ENCODE results near the gene DLGAP4.

DNA sequence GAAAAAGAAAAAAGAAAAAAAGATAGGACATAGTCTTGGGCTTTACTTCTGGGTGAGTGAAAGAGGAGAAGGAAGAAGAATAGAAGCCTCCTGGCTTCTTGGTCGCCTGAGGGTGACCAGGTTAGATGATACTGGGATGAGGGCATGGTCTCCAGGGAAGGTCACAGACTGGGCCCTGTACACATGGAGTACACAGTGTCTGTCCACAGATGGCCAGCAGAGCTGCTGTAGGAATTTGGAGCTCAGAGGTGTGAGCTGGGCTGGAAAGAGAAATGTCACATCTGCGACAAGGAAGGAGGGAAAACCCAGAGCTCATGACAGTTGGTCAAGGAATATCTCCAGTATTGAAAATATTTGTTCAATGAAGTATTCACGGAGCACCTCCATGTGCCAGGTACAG lies 56.1 kb downstream of the DLGAP4 start:
- TF ChIP-seq EZH2 (IDR thresholded peaks at IDR 0.05; ENCODE audit: borderline replicate concordance, low read depth, low read length, poor library complexity, severe bottlenecking) = no peak
- TF ChIP-seq, protein P1, sequence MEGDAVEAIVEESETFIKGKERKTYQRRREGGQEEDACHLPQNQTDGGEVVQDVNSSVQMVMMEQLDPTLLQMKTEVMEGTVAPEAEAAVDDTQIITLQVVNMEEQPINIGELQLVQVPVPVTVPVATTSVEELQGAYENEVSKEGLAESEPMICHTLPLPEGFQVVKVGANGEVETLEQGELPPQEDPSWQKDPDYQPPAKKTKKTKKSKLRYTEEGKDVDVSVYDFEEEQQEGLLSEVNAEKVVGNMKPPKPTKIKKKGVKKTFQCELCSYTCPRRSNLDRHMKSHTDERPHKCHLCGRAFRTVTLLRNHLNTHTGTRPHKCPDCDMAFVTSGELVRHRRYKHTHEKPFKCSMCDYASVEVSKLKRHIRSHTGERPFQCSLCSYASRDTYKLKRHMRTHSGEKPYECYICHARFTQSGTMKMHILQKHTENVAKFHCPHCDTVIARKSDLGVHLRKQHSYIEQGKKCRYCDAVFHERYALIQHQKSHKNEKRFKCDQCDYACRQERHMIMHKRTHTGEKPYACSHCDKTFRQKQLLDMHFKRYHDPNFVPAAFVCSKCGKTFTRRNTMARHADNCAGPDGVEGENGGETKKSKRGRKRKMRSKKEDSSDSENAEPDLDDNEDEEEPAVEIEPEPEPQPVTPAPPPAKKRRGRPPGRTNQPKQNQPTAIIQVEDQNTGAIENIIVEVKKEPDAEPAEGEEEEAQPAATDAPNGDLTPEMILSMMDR (conservative IDR thresholded peaks at IDR 0.05; ENCODE audit: low read depth, low read length) = no peak

Data from A673 (cell line).